A673 (cell line): ENCODE data around the gene SPPL2B.

ENCODE experiments used
- CTCF ChIP-seq: fragments of 300-800, 200-600 bp; sonication (generic); conservative IDR thresholded peaks from 2 replicates; pipeline ENCODE4 v1.5.1; 2017; ENCODE audit warnings: low read depth, mild to moderate bottlenecking, antibody characterized with exemption, low read length, moderate library complexity, mixed read lengths
- EZH2 ChIP-seq: fragments of 200-600 bp; sonication (generic); IDR thresholded peaks from 2 replicates; pipeline ENCODE4 v1.6.1; 2017; ENCODE audit warnings: borderline replicate concordance, low read depth, mild to moderate bottlenecking, mixed read lengths, antibody characterized with exemption, low read length; ENCODE audit not compliant: poor library complexity, severe bottlenecking

DNA sequence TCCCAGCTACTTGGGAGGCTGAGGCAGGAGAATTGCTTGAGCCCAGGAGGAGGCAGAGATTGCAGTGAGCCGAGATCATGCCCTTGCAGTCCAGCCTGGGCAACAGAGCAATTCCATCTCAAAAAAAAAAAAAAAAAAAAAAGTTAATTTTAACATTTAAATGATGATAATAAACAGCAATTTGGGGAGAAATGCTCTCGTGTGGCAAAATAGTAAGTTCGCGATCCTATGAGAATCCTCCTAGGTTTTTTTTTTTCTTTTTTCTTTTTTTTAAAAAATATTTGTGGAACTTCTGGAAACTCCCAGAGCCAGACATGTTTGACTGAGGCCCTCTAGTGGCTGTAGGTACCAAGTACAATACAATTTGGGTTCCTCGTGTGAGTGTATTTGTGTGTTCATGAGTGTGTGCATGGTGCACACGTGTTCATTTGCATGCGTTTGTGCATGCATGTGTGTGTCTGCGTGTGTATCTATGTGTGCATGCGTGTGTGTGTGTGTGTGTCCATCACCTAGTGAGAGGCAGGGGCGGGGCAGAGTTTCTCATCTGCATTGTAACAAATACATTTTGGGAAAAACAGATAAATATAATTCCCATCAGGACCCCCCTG, 62.7 kb downstream of the SPPL2B start:
- TF ChIP-seq CTCF: peak; percentile 87
- TF ChIP-seq EZH2: no peak
